Esophagus squamous epithelium (tissue), 4 donors: ENCODE results near the gene GORASP1.

Experiments used
- CTCF ChIP-seq, 6 experiments: fragments of 450-650 bp in 4 of 6; fragments of 200-600 bp in 2 of 6; sonication (generic) in 2 of 6; IDR thresholded peaks; one replicate each; pipeline ENCODE4 v1.5.1; 2016 to 2019; ENCODE audit warnings: antibody characterized with exemption in 6 of 6, mild to moderate bottlenecking in 4 of 6, moderate library complexity in 4 of 6
- POLR2A ChIP-seq, 4 donors: fragments of 450-650 bp; IDR thresholded peaks; one replicate each; pipeline ENCODE4 v1.6.1; 2017; ENCODE audit warnings: antibody characterized with exemption in 4 of 4, mild to moderate bottlenecking in 4 of 4, moderate library complexity in 3 of 4

GRCh38 chr3:39052583-39052982, 54.8 kb downstream of the GORASP1 start:
- TF ChIP-seq CTCF (IDR thresholded peaks at IDR 0.05), result no peak
- no peak for TF ChIP-seq POLR2A (IDR thresholded peaks at IDR 0.05)
